GM20000 (cell line): ENCODE data around the gene ATXN7L1.

Experiments
- DNase-seq: peaks from one replicate; pipeline ENCODE4 v3.0.0; 2012; ENCODE audit warnings: low spot score
- TF ChIP-seq, protein P1 (sequence below): IDR thresholded peaks from 2 replicates; pipeline ENCODE4 v1.5.1; 2012; ENCODE audit warnings: mild to moderate bottlenecking, control low read depth; ENCODE audit errors: extremely low read depth, missing control alignments

The ATXN7L1 gene

DNA sequence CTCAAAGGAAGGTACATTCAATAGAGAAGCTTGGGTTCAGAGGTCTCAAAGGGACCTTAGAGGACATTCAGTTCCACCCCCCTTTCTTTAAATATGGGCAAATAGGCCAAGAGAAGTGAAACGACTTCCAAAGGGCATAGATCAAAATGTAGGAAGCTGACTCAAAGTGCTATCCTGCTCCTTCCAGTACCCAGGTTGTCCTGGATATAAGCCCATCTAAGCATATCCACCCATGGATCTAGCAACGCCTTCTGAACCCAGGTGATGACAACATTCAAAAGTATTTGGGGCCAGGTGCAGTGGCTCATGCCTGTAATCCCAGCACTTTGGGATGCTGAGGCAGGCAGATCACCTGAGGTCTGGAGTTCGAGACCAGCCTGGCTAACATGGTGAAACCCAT lies 5.3 kb downstream of the ATXN7L1 start:
- TF ChIP-seq, protein P1, sequence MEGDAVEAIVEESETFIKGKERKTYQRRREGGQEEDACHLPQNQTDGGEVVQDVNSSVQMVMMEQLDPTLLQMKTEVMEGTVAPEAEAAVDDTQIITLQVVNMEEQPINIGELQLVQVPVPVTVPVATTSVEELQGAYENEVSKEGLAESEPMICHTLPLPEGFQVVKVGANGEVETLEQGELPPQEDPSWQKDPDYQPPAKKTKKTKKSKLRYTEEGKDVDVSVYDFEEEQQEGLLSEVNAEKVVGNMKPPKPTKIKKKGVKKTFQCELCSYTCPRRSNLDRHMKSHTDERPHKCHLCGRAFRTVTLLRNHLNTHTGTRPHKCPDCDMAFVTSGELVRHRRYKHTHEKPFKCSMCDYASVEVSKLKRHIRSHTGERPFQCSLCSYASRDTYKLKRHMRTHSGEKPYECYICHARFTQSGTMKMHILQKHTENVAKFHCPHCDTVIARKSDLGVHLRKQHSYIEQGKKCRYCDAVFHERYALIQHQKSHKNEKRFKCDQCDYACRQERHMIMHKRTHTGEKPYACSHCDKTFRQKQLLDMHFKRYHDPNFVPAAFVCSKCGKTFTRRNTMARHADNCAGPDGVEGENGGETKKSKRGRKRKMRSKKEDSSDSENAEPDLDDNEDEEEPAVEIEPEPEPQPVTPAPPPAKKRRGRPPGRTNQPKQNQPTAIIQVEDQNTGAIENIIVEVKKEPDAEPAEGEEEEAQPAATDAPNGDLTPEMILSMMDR, result no peak
- no peak for DNase-seq

DNA sequence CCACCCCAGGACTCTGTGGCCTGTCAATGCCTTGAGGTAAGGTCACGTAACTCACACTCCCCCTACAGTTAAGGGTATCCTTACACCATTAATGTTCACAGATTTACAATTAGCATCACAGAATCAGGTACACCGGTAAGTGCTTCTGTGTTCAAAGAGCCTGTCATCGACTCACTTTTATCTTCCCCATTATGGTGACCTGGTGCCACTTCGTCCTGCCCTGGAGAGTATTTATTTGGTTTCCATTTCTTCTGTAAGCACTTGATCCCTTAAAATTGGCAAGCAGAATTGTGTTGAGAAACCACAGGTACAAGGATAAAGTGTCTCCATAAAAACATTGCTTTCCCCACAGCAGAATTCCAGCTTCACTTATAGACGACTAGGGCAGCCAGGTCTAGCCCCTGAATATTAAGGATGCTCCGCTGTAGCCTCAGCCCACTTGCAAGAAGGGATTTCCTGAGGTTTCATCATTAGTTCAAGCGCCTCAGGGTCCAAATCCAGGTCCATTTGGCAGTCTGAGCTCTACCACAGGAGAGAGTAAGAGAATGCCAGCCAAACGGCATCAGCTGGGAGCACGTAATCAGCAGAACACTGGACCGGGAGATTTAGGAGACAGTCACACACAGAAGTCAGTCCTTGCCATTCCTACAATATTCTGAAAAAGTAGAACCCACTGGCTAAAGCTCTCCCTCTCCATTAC lies 10.1 kb downstream of the ATXN7L1 start:
- TF ChIP-seq, protein P1, result no peak

DNA sequence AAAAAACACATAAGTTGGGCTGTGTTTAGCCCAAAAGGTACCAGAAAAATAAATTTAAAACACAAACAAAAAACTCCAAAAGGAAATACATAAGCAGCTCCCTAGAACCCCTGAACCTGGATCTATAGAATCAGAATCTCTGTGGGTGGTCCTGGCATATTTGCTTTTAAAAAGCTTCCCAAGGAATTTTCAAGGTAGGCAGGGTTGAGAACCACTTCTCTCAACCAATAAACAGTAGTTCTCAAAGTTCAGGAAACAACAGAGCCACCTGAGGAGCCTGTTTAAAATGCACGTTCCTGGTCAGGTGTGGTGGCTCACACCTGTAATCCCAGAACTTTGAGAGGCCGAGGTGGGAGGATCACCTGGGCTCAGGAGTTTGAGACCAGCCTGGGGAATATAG lies 12.5 kb downstream of the ATXN7L1 start:
- no peak for DNase-seq
- TF ChIP-seq, protein P1, result no peak

More for the DNA sequence above, 10.1 kb downstream of the ATXN7L1 start:
- DNase-seq, result no peak

DNA sequence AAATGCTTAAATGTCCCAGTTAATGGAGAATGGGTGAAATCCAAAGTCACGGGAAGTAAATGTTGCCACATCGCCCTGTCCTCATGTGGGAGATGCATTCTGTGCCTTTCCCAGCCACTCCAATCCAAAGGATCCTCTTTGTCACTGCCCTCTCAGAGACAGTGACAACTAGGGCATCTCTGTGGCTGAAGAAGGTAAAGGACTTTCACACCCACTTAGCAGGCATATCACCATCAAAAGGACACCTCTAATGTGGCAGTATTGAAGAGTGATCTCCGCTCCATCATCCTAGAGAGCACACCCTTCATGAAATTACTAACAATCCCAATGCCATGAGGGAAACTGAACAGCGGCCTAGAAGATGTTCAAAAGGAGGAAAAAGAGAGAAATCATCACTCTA lies 13.6 kb downstream of the ATXN7L1 start:
- TF ChIP-seq, protein P1, result no peak
- DNase-seq, result no peak

DNA sequence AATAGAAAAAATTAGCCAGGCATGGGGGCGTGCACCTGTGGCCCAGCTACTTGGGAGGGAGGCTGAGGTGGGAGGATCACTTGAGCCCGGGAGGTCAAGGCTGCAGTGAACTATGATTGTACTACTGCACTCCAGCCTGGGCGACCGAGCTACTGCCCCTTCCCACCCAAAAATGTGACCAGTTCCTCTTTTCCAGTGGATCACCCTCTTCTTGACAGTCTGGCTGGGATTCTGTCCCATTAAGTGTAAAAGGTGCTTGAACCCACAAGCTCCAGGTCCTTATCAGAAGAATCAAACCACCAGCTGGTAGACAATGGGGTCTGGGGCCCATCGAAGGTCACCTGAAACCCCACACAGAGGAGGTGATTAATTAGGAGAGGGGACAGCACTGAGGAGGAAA lies 14.1 kb downstream of the ATXN7L1 start:
- DNase-seq, result no peak
- TF ChIP-seq, protein P1, result no peak

DNA sequence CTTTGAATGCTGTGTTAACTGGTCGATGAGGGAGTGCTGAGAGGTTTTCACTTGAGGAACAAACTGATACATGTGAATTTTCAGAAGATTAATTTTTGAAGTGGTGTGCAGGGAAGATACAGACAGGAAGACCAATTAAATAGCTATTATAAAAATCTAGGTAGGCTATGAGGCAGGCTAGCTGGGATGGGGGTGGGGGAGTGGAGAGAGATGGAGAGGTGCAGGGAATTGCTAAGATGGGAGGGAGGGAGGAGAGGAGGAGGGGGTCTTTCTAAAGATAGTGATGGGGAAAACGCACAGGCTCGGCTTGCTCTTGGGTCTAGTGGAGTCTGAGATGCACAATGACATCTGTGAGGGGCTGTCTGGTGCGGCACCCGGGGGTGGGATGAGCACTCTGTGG lies 15.2 kb downstream of the ATXN7L1 start:
- TF ChIP-seq, protein P1, result no peak
- no peak for DNase-seq

DNA sequence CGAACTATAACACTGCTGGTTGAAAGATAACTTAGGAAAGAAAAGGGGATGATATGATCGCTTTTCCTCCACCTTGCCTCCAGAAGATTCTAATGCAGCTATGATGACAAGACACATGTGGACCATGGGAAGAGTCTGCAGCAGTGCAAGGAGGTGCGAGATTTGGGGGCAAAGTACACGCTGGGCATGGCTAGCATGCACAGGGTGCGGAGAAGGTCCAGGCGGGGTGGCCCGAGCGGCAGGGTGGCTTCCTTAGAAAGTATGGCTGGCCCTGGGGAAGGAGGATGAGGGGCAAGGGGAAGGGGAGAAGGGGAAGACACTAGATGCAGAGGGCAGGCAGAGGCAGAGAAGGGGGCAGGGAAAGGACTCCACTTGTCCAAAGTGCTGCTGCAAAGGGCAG lies 15.6 kb downstream of the ATXN7L1 start:
- TF ChIP-seq, protein P1, result no peak

More for the DNA sequence above, 15.6 kb downstream of the ATXN7L1 start:
- no peak for DNase-seq
